ENCODE measurements around the gene HNRNPH3. TPM values are rescaled to one million over a fixed set of nuclear protein-coding genes. Genes with fewer than 3 reads are reported as not detected.

Gene HNRNPH3
- total RNA-seq, 1 donor from 2014 or later = 12.6 TPM

DNA sequence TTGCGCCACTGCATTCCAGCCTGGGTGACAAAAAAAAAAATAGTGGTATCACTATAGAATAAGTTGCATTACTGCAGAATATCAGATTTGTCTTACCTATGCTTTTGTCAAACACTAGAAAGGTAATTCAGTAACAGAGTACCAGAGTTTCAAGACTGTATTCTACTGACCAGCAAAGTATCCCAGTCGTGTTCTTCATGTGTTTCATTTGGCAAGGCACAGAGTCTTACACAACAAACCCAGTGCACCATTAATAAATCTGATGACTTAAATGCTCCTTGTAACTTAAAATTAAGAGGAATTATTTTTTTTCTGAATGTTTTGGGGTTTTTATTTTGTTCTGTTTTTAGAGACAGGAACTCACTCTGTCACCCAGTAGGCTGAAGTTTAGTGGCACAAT is 35.3 kb downstream of the HNRNPH3 start:
- Histone ChIP-seq H3K27me3 (no peaks in the 10 kb centered on the region), H3K9me3 (no peaks in the 10 kb centered on the region), H3K27ac (no peak overlapping the region), H3K4me1 (no peaks in the 10 kb centered on the region), H3K36me3 (peaks cover 43 to 47% of the 10 kb centered on the region in 2 donors), H3K4me3 (no peak overlapping the region)
- no peak for DNase-seq (ENCODE audit: low spot score in 2 of 2)
- TF ChIP-seq, protein P1, sequence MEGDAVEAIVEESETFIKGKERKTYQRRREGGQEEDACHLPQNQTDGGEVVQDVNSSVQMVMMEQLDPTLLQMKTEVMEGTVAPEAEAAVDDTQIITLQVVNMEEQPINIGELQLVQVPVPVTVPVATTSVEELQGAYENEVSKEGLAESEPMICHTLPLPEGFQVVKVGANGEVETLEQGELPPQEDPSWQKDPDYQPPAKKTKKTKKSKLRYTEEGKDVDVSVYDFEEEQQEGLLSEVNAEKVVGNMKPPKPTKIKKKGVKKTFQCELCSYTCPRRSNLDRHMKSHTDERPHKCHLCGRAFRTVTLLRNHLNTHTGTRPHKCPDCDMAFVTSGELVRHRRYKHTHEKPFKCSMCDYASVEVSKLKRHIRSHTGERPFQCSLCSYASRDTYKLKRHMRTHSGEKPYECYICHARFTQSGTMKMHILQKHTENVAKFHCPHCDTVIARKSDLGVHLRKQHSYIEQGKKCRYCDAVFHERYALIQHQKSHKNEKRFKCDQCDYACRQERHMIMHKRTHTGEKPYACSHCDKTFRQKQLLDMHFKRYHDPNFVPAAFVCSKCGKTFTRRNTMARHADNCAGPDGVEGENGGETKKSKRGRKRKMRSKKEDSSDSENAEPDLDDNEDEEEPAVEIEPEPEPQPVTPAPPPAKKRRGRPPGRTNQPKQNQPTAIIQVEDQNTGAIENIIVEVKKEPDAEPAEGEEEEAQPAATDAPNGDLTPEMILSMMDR (IDR thresholded peaks at IDR 0.05) = no peak
- intact Hi-C loops (cut with DNase I) = no loop called here

GRCh38 chr10:68371604-68372003 is 39.7 kb downstream of the HNRNPH3 start:
- Histone ChIP-seq H3K27ac (no peak overlapping the region), H3K4me3 (no peak overlapping the region), H3K36me3 (peaks cover 44 to 60% of the 10 kb centered on the region in 2 donors), H3K9me3 (no peaks in the 10 kb centered on the region), H3K27me3 (no peaks in the 10 kb centered on the region), H3K4me1 (no peaks in the 10 kb centered on the region)
- TF ChIP-seq, protein P1 (IDR thresholded peaks at IDR 0.05) = no peak
- intact Hi-C loops (cut with DNase I) = no loop called here
- no peak for DNase-seq (ENCODE audit: low spot score in 2 of 2)

GRCh38 chr10:68385740-68386139 is 53.9 kb downstream of the HNRNPH3 start:
- no peaks in the 10 kb centered on the region for H3K9me3 ChIP-seq
- TF ChIP-seq, protein P1 (IDR thresholded peaks at IDR 0.05) = no peak
- no peaks in the 10 kb centered on the region for H3K4me1 ChIP-seq
- H3K27ac ChIP-seq = no peak overlapping the region
- peaks cover 57 to 78% of the 10 kb centered on the region in 2 donors for H3K36me3 ChIP-seq
- no peak for DNase-seq (ENCODE audit: low spot score in 2 of 2)
- no peak overlapping the region for H3K4me3 ChIP-seq
- H3K27me3 ChIP-seq = no peaks in the 10 kb centered on the region
- intact Hi-C loops (cut with DNase I) = no loop called here

Other genes starting within 250 kb of the HNRNPH3 start
- gene MYPN, start 222.6 kb upstream of the HNRNPH3 start, total RNA-seq = not detected
- gene ATOH7, start 100.0 kb upstream of the HNRNPH3 start, total RNA-seq = not detected
- gene PBLD, start 864 bp downstream of the HNRNPH3 start, total RNA-seq = 0.32 TPM
- 7.5 TPM for gene RUFY2, start 75.2 kb downstream of the HNRNPH3 start, total RNA-seq
- gene DNA2, start 139.9 kb downstream of the HNRNPH3 start, total RNA-seq = 1.4 TPM
- gene SLC25A16, start 195.5 kb downstream of the HNRNPH3 start, total RNA-seq = 9.5 TPM
- gene TET1, start 228.3 kb downstream of the HNRNPH3 start, total RNA-seq = 3.9 TPM

All from ascending aorta (tissue), 2 donors.